SK-N-SH (cell line): Measurements from ENCODE around the gene FADS3. TPM values are rescaled to one million over a fixed set of nuclear protein-coding genes. Genes with fewer than 3 reads are reported as not detected.

Source experiments
- CTCF ChIA-PET: fragments of 300-600, 350-600 bp; formaldehyde crosslinking; extraction: SDS; loops from one replicate; lab custom pipeline; 2021; lab: Yijun Ruan, JAX
- POLR2A ChIA-PET: fragments of 350-600 bp; sonication (Branson Sonifier 250); formaldehyde crosslinking; extraction: SDS; loops from one replicate; lab custom pipeline; 2020; ENCODE audit warnings: antibody characterized with exemption, inconsistent platforms; lab: Yijun Ruan, JAX
- DNase-seq: peaks from one replicate; pipeline ENCODE4 v3.0.0; 2012
- H2AFZ ChIP-seq: fragments of 200-600 bp; sonication (generic); 2 replicates; pipeline ENCODE4 v1.8.1; 2016; ENCODE audit warnings: antibody characterized with exemption, mild to moderate bottlenecking, low read depth
- H3F3A ChIP-seq: fragments of 200-600 bp; sonication (generic); replicated peaks from 2 replicates; pipeline ENCODE3; 2016; ENCODE audit warnings: antibody characterized with exemption, mild to moderate bottlenecking; ENCODE audit not compliant: insufficient read depth
- H3K27ac ChIP-seq, 2 experiments: fragments of 200-500 bp in 1 of 2; fragments of 200-600 bp in 1 of 2; sonication (Bioruptor generic) in 1 of 2; sonication (generic), shearing (Covaris generic) in 1 of 2; 2 replicates each; pipeline versions ENCODE4 v1.5.1 to v1.6.1; 2014 to 2016; ENCODE audit warnings: low read depth in 2 of 2, inconsistent platforms in 1 of 2, low read length in 1 of 2, mild to moderate bottlenecking in 1 of 2, mixed read lengths in 1 of 2
- H3K27me3 ChIP-seq: fragments of 200-600 bp; sonication (generic), shearing (Covaris generic); 2 replicates; pipeline ENCODE4 v1.6.1; 2016; ENCODE audit warnings: mixed run types; ENCODE audit not compliant: insufficient read depth
- H3K36me3 ChIP-seq, 2 experiments: fragments of 200-500 bp in 1 of 2; fragments of 200-600 bp in 1 of 2; sonication (Bioruptor generic) in 1 of 2; sonication (generic) in 1 of 2; replicated peaks in 1 of 2; 2 replicates each; pipeline versions ENCODE3 to v1.5.1; 2014 to 2016; ENCODE audit warnings: low read length in 1 of 2, mild to moderate bottlenecking in 1 of 2; ENCODE audit not compliant: insufficient read depth in 2 of 2, control insufficient read depth in 1 of 2
- H3K4me1 ChIP-seq, 2 experiments: fragments of 200-500 bp in 1 of 2; fragments of 200-600 bp in 1 of 2; sonication (Bioruptor generic) in 1 of 2; sonication (generic), shearing (Covaris generic) in 1 of 2; 2 replicates each; pipeline versions ENCODE4 v1.5.1 to v1.6.1; 2014 to 2016; ENCODE audit warnings: low read depth in 1 of 2, low read length in 1 of 2, mixed run types in 1 of 2; ENCODE audit not compliant: insufficient read depth in 2 of 2, control insufficient read depth in 1 of 2
- H3K4me2 ChIP-seq: fragments of 200-600 bp; sonication (generic), shearing (Covaris generic); 2 replicates; pipeline ENCODE4 v1.6.1; 2017; ENCODE audit warnings: mixed run types
- H3K4me3 ChIP-seq, 2 experiments: fragments of 200-500 bp in 1 of 2; fragments of 200-600 bp in 1 of 2; sonication (Bioruptor generic) in 1 of 2; sonication (generic), shearing (Covaris generic) in 1 of 2; 2 replicates each; pipeline versions ENCODE4 v1.5.1 to v1.8.1; 2014 to 2016; ENCODE audit warnings: low read depth in 2 of 2, inconsistent platforms in 1 of 2, low read length in 1 of 2, mild to moderate bottlenecking in 1 of 2, mixed read lengths in 1 of 2, moderate library complexity in 1 of 2
- H3K79me2 ChIP-seq: fragments of 200-600 bp; sonication (generic); 2 replicates; pipeline ENCODE4 v1.8.1; 2017; ENCODE audit warnings: mild to moderate bottlenecking; ENCODE audit not compliant: insufficient read depth
- H3K9ac ChIP-seq: fragments of 200-600 bp; sonication (generic); 2 replicates; pipeline ENCODE4 v1.6.1; 2017; ENCODE audit warnings: mixed run types
- H3K9me2 ChIP-seq: fragments of 200-600 bp; sonication (generic); 2 replicates; pipeline ENCODE4 v1.6.1; 2017; ENCODE audit warnings: mixed run types
- H3K9me3 ChIP-seq: fragments of 200-600 bp; sonication (generic); 2 replicates; pipeline ENCODE4 v1.6.1; 2017; ENCODE audit warnings: mixed run types, mild to moderate bottlenecking, moderate library complexity
- H4K20me1 ChIP-seq: fragments of 200-600 bp; sonication (generic); 2 replicates; pipeline ENCODE4 v1.6.1; 2017; ENCODE audit warnings: mild to moderate bottlenecking, mixed run types; ENCODE audit not compliant: insufficient read depth
- ELF1 ChIP-seq: IDR thresholded peaks from 2 replicates; pipeline ENCODE4 v1.4.0; 2012
- EP300 ChIP-seq, 2 experiments: IDR thresholded peaks; 2 replicates each; pipeline versions ENCODE4 v1.4.0 to v1.6.1; 2012; ENCODE audit warnings: borderline replicate concordance in 1 of 2, low read depth in 1 of 2, low read length in 1 of 2
- JUND ChIP-seq: IDR thresholded peaks from 2 replicates; pipeline ENCODE4 v1.4.0; 2012
- POLR2AphosphoS5 ChIP-seq: IDR thresholded peaks from 2 replicates; pipeline ENCODE4 v1.6.1; 2012; ENCODE audit warnings: low read depth, low read length
- RCOR1 ChIP-seq: fragments of 150-350 bp; IDR thresholded peaks from 2 replicates; pipeline ENCODE4 v1.6.1; 2017; ENCODE audit warnings: antibody characterized with exemption, low read length
- RFX5 ChIP-seq: IDR thresholded peaks from 2 replicates; pipeline ENCODE4 v1.6.1; 2012; ENCODE audit warnings: mild to moderate bottlenecking, improper control_type of control experiment, low read length
- RXRA ChIP-seq: IDR thresholded peaks from 2 replicates; pipeline ENCODE4 v1.4.0; 2012; ENCODE audit warnings: low read depth, mild to moderate bottlenecking, borderline replicate concordance
- SIN3A ChIP-seq: IDR thresholded peaks from 2 replicates; pipeline ENCODE4 v1.6.1; 2012; ENCODE audit warnings: low read depth, mild to moderate bottlenecking, low read length, moderate library complexity, borderline replicate concordance
- SMC3 ChIP-seq: IDR thresholded peaks from 2 replicates; pipeline ENCODE4 v1.6.1; 2012; ENCODE audit warnings: low read depth, low read length, improper control_type of control experiment
- TAF1 ChIP-seq: IDR thresholded peaks from 2 replicates; pipeline ENCODE4 v1.6.1; 2012; ENCODE audit warnings: low read depth, mild to moderate bottlenecking, low read length, moderate library complexity, borderline replicate concordance
- TCF12 ChIP-seq: IDR thresholded peaks from 2 replicates; pipeline ENCODE4 v1.4.0; 2012
- YY1 ChIP-seq: IDR thresholded peaks from 2 replicates; pipeline ENCODE4 v1.4.0; 2012; ENCODE audit warnings: low read depth, mild to moderate bottlenecking
- WGBS: methylation state at CpG from one replicate; pipeline ENCODE4 v1.1.6; 2017; ENCODE audit warnings: low lambda C conversion rate; 5-methylcytosine and 5-hydroxymethylcytosine counted together
- polyA plus RNA-seq, 3 experiments: library from polyadenylated mRNA; depleted of rRNA; stranded (reverse); fragments of >200 nt; gene quantifications; 2 replicates each; pipeline ENCODE4 v1.2.3, GENCODE V29; 2012
- TF ChIP-seq, protein P1 (sequence below): IDR thresholded peaks from 2 replicates; pipeline ENCODE4 v1.4.0; 2012; ENCODE audit warnings: low read depth, borderline replicate concordance
- TF ChIP-seq, protein P2 (sequence below): IDR thresholded peaks from 2 replicates; pipeline ENCODE4 v1.4.0; 2012; ENCODE audit warnings: low read depth
- TF ChIP-seq, protein P3 (sequence below): IDR thresholded peaks from 2 replicates; pipeline ENCODE4 v1.6.1; 2012; ENCODE audit warnings: mild to moderate bottlenecking, low read depth, low read length, moderate library complexity
- TF ChIP-seq, protein P4 (sequence below): IDR thresholded peaks from 2 replicates; pipeline ENCODE4; 2012
- TF ChIP-seq, protein P5 (sequence below): fragments of 150-350 bp; IDR thresholded peaks from 2 replicates; pipeline ENCODE4 v1.6.1; 2016; ENCODE audit warnings: mild to moderate bottlenecking, low read depth, low read length

The FADS3 gene
- polyA plus RNA-seq, 1 of the 3 experiments (the other 2 are of a cell fraction) = 93.3 TPM

DNA sequence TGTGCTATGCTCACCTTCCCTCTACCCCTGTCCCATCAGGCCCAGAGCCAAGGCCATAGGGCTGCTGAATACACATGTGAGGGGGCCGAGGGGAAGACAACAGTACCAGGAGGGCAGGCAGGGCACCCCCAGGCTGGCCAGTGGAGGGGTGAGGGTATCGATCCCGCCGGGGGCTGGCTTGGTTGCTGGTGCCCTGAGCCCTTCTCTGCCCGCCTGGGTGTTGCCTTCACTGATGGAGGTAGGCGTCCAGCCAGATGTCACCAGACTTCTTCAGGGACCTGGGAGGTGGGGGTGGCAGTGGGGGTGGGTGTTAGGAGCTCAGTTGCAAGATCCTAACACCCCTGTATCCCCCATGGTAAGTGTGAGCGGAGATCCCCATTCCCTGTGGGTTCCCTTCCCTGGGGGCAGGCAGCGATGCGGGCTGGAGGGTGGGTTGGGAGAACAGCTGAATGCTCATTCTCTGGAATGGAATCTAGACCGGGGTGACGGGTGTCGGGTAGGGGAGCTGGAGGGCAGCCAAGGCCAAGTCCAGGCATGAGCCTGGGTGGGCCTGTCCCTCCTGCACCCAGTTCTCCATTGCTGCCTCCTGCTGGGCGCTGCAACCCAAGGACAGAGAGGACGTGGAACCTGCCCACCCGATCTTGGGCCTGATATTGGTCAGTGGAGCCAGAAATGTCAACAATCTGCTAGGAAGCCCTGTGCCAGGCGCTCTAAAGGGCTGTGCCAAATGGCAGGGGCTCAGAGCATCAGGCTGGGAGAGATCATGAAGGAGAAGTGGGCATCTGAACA is 17.6 kb downstream of the FADS3 start:
- Histone ChIP-seq H4K20me1 (no peaks in the 10 kb centered on the region), H3K9me2 (no peaks in the 10 kb centered on the region), H3K9me3 (no peaks in the 10 kb centered on the region), H2AFZ (no peak overlapping the region), H3K27ac (no peak overlapping the region), H3K4me2 (no peak overlapping the region), H3F3A (no peaks in the 10 kb centered on the region), H3K4me3 (no peak overlapping the region), H3K36me3 (peaks cover 0 to 15% of the 10 kb centered on the region in 2 experiments), H3K79me2 (no peaks in the 10 kb centered on the region), H3K4me1 (peaks cover 0 to 13% of the 10 kb centered on the region in 2 experiments; a peak in 2 of 4 replicates), H3K9ac (no peak overlapping the region), H3K27me3 (no peaks in the 10 kb centered on the region)
- 91% methylated on average over 8 of the region's 16 CpGs for WGBS
- TF ChIP-seq RXRA = no peak
- no peak for TF ChIP-seq TAF1
- no peak for TF ChIP-seq SMC3
- TF ChIP-seq, protein P1, sequence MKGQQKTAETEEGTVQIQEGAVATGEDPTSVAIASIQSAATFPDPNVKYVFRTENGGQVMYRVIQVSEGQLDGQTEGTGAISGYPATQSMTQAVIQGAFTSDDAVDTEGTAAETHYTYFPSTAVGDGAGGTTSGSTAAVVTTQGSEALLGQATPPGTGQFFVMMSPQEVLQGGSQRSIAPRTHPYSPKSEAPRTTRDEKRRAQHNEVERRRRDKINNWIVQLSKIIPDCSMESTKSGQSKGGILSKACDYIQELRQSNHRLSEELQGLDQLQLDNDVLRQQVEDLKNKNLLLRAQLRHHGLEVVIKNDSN = no peak
- no peak for TF ChIP-seq ELF1
- no peak for TF ChIP-seq POLR2AphosphoS5
- TF ChIP-seq YY1 = no peak
- TF ChIP-seq, protein P2, sequence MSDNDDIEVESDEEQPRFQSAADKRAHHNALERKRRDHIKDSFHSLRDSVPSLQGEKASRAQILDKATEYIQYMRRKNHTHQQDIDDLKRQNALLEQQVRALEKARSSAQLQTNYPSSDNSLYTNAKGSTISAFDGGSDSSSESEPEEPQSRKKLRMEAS = no peak
- ChIA-PET CTCF (interaction anchor here (1.0 to 10.6 kb wide), 7 partner anchors 8 to 235 kb away, joined by 3 to 91 read pairs (median 14); no protein-coding TSS in a partner anchor), POLR2A (interaction anchor here (0.6 to 1.3 kb wide), 2 partner anchors 49 to 95 kb away, joined by 3 read pairs; no protein-coding TSS in a partner anchor)
- no peak for DNase-seq

DNA sequence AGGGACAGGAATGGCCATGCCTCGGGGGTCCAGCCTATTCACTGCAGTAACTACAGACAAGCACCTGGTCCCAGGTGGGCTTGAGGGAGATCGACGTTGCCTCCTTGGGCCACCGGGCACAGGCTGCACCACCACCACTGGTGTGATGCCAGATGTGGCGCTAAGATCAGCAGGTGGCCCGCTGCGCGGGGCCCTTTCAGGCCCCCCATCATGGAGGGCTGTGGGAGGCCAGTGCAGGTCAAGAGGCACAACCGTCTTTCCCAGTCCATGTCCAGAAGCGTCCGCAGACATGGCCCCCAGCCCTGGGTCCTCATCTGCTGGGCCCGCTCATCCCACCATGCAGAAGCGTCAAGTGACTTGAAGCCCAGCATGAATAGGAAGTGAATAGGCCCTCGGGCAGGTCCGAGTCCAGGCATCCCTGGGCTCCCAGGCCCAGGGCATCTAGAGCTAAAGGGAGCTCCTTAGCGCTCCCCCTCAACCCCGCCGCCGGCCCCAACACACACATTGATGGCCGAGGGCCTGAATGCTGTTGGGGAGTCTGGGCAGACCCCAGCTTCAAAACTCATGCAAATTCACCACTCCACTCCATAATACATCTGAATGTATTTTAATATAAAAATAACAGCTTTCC is 18.3 kb downstream of the FADS3 start:
- H3K9ac ChIP-seq = no peak overlapping the region
- 96% methylated on average over 9 of the region's 20 CpGs for WGBS
- ChIA-PET CTCF (interaction anchor here (1.0 to 10.6 kb wide), 9 partner anchors 9 to 236 kb away, joined by 3 to 91 read pairs (median 14); partner anchors contain the start of gene FADS3), POLR2A (interaction anchor here (0.6 kb wide), 1 partner anchor 50 kb away, joined by 3 read pairs; no protein-coding TSS in a partner anchor)
- H3K36me3 ChIP-seq = peaks cover 0 to 9% of the 10 kb centered on the region in 2 experiments
- H4K20me1 ChIP-seq = no peaks in the 10 kb centered on the region
- H3K4me2 ChIP-seq = no peak overlapping the region
- no peaks in the 10 kb centered on the region for H3K79me2 ChIP-seq
- H3K4me1 ChIP-seq = peaks cover 0 to 13% of the 10 kb centered on the region in 2 experiments; a peak in 2 of 4 replicates
- no peaks in the 10 kb centered on the region for H3K9me3 ChIP-seq
- H3F3A ChIP-seq = no peaks in the 10 kb centered on the region
- H3K27me3 ChIP-seq = no peaks in the 10 kb centered on the region
- H2AFZ ChIP-seq = no peak overlapping the region
- H3K9me2 ChIP-seq = no peaks in the 10 kb centered on the region
- H3K4me3 ChIP-seq = no peak overlapping the region
- H3K27ac ChIP-seq = no peak overlapping the region
- no peak for DNase-seq
- TF ChIP-seq, protein P3, sequence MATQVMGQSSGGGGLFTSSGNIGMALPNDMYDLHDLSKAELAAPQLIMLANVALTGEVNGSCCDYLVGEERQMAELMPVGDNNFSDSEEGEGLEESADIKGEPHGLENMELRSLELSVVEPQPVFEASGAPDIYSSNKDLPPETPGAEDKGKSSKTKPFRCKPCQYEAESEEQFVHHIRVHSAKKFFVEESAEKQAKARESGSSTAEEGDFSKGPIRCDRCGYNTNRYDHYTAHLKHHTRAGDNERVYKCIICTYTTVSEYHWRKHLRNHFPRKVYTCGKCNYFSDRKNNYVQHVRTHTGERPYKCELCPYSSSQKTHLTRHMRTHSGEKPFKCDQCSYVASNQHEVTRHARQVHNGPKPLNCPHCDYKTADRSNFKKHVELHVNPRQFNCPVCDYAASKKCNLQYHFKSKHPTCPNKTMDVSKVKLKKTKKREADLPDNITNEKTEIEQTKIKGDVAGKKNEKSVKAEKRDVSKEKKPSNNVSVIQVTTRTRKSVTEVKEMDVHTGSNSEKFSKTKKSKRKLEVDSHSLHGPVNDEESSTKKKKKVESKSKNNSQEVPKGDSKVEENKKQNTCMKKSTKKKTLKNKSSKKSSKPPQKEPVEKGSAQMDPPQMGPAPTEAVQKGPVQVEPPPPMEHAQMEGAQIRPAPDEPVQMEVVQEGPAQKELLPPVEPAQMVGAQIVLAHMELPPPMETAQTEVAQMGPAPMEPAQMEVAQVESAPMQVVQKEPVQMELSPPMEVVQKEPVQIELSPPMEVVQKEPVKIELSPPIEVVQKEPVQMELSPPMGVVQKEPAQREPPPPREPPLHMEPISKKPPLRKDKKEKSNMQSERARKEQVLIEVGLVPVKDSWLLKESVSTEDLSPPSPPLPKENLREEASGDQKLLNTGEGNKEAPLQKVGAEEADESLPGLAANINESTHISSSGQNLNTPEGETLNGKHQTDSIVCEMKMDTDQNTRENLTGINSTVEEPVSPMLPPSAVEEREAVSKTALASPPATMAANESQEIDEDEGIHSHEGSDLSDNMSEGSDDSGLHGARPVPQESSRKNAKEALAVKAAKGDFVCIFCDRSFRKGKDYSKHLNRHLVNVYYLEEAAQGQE = no peak
- TF ChIP-seq RFX5 (no peak), RXRA (no peak), POLR2AphosphoS5 (no peak), JUND (no peak), EP300 (IDR thresholded peaks at IDR 0.05; ENCODE audit: borderline replicate concordance in 1 of 2, low read depth in 1 of 2, low read length in 1 of 2) (no peak), RCOR1 (no peak), TCF12 (no peak), YY1 (no peak), SIN3A (no peak), SMC3 (no peak)
- TF ChIP-seq, protein P4, sequence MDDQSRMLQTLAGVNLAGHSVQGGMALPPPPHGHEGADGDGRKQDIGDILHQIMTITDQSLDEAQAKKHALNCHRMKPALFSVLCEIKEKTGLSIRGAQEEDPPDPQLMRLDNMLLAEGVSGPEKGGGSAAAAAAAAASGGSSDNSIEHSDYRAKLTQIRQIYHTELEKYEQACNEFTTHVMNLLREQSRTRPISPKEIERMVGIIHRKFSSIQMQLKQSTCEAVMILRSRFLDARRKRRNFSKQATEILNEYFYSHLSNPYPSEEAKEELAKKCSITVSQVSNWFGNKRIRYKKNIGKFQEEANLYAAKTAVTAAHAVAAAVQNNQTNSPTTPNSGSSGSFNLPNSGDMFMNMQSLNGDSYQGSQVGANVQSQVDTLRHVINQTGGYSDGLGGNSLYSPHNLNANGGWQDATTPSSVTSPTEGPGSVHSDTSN = no peak
- TF ChIP-seq, protein P2 = no peak
- TF ChIP-seq, protein P5, sequence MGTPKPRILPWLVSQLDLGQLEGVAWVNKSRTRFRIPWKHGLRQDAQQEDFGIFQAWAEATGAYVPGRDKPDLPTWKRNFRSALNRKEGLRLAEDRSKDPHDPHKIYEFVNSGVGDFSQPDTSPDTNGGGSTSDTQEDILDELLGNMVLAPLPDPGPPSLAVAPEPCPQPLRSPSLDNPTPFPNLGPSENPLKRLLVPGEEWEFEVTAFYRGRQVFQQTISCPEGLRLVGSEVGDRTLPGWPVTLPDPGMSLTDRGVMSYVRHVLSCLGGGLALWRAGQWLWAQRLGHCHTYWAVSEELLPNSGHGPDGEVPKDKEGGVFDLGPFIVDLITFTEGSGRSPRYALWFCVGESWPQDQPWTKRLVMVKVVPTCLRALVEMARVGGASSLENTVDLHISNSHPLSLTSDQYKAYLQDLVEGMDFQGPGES = no peak
